HepG2 (cell line): ENCODE results near the gene DNAJB12.

Source experiments
- AGO2 ChIP-seq: fragments of 200-400 bp; formaldehyde crosslinking; optimal IDR thresholded peaks from 2 replicates; pipeline ENCODE3; 2017; ENCODE audit warnings: mild to moderate bottlenecking, low read depth, low read length, moderate library complexity
- CBX1 ChIP-seq: IDR thresholded peaks from one replicate; pipeline ENCODE4 v1.6.1; 2016; ENCODE audit warnings: antibody characterized with exemption, low read depth
- KDM1A ChIP-seq: IDR thresholded peaks from 2 replicates; pipeline ENCODE4 v1.6.1; 2016; ENCODE audit warnings: missing compliant biosample characterization
- NFRKB ChIP-seq: fragments of 450-650 bp; IDR thresholded peaks from 2 replicates; pipeline ENCODE4 v1.6.1; 2017
- NR2F6 ChIP-seq, 2 experiments: IDR thresholded peaks; 2 replicates each; pipeline ENCODE4 v1.6.1; 2016; ENCODE audit warnings: antibody characterized with exemption in 1 of 2, mild to moderate bottlenecking in 1 of 2
- POLR2A ChIP-seq, 2 experiments: IDR thresholded peaks; 2 replicates each; pipeline ENCODE4 v1.6.1; 2011; ENCODE audit warnings: low read depth in 2 of 2, low read length in 2 of 2, mild to moderate bottlenecking in 1 of 2, moderate library complexity in 1 of 2; ENCODE audit not compliant: insufficient read depth in 1 of 2
- RXRA ChIP-seq: sonication (generic); formaldehyde crosslinking; IDR thresholded peaks from 2 replicates; pipeline ENCODE4 v1.5.1; 2020; ENCODE audit warnings: missing genetic modification reagents
- SMAD3 ChIP-seq: sonication (generic); formaldehyde crosslinking; IDR thresholded peaks from 2 replicates; pipeline ENCODE4 v1.4.0; 2020; ENCODE audit warnings: missing genetic modification reagents
- SRF ChIP-seq: IDR thresholded peaks from 2 replicates; pipeline ENCODE4 v1.6.1; 2011; ENCODE audit warnings: mild to moderate bottlenecking, low read depth, low read length, moderate library complexity
- TARDBP ChIP-seq: sonication (generic); formaldehyde crosslinking; IDR thresholded peaks from 2 replicates; pipeline ENCODE4 v1.8.0; 2022; ENCODE audit warnings: mild to moderate bottlenecking, missing genetic modification reagents
- TF ChIP-seq, protein P1 (sequence below): IDR thresholded peaks from 2 replicates; pipeline ENCODE4 v1.6.1; 2016; ENCODE audit warnings: low read depth, borderline replicate concordance

DNA sequence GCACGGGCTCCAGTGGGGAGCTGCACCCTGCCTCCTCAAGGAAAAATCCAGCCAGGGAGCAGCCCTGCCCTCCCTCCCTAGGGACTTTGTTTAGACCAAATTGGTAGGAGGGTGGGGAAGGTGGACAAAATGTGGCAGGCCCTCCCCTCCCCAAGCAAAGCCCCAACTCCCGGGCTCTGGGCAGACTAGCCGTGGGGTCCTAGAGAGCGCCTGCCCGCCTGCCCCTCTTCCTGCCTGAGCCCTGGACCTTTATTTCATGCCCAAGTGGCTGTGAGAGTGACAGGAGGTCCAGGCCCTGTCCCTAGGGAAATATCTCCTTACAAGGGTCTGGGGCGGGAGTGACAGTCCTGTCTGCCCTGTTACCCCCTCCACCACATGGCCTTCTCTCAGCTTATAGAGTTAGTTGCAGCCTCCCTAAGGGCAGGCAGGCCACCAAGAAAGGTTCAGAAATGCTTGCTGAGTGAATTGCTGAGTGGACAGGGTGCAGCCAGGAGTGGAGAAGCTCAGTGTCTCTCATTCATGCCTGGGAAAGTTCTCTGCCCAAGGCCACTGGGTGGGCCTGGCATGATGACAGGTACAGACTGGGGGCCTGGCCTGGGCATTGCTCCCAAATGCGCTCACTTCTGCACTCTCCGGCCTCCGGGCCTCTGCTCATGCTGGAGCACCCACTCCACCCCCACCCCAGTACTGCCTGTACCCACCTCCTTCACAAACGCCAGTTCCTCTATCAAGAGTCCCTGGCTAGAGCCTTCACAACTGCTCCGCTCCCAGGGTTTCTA lies 25.2 kb downstream of the DNAJB12 start:
- TF ChIP-seq TARDBP (CRISPR knock-in tag) (no peak), AGO2 (no peak), SMAD3 (no peak), CBX1 (no peak), KDM1A (no peak), NFRKB (no peak), RXRA (CRISPR knock-in tag) (no peak), POLR2A (IDR thresholded peaks at IDR 0.05; ENCODE audit: insufficient read depth in 1 of 2, low read depth in 2 of 2, low read length in 2 of 2) (no peak), NR2F6 (IDR thresholded peaks at IDR 0.05) (no peak), NR2F6 (CRISPR knock-in tag; IDR thresholded peaks at IDR 0.05) (no peak), SRF (no peak)
- TF ChIP-seq, protein P1, sequence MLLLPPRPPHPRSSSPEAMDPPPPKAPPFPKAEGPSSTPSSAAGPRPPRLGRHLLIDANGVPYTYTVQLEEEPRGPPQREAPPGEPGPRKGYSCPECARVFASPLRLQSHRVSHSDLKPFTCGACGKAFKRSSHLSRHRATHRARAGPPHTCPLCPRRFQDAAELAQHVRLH (CRISPR knock-in tag): no peak
